CD4-positive, alpha-beta T cell treated with Interleukin-21 for 1 hour (primary cell): ENCODE measurements around the gene HSPB2.

Experiments used
- DNase-seq: peaks from one replicate; pipeline ENCODE4 v3.0.0-alpha.2; 2020

HSPB2 gene

GRCh38 chr11:111941963-111942362 lies 29.4 kb downstream of the HSPB2 start:
- DNase-seq = no peak

GRCh38 chr11:111942829-111943228 lies 30.3 kb downstream of the HSPB2 start:
- no peak for DNase-seq

DNA sequence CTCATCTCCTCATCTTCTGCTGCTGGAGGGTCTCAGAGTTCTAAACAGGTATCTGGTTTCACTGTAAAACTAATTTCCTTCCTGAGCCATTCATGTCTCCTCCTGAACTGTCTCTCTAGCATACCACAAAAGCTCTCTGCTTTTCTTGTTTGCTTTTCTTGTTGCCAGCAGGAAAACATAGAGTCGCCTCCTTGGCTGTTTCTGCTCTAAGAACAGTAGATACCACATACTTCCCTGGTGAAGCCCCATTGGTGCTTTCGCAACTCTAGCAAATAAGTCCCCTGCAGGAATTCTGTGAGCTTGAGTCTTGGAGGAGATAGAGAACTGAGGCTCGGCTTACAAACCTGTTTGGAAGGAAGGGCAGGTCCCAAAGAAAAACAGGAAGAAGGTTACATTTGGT lies 31.6 kb downstream of the HSPB2 start:
- DNase-seq = no peak

DNA sequence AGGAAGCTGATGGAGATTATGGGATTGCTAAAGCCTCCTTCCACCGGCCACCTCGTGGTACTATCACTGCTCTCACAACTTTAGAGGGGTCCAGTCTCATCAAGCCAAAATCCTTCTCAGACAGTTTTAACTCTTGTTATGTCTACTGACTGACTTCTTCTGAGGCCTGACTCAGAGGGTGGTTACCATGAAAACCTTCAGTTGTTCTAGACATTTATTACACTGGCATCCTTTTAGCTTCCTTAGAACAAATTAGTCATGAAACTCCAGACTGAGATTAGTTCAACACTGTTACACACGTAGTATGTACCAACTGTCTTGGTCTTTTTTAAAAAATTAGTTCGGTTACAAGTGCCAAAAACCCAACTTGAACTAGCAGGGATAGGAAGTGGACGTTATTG lies 32.1 kb downstream of the HSPB2 start:
- no peak for DNase-seq

DNA sequence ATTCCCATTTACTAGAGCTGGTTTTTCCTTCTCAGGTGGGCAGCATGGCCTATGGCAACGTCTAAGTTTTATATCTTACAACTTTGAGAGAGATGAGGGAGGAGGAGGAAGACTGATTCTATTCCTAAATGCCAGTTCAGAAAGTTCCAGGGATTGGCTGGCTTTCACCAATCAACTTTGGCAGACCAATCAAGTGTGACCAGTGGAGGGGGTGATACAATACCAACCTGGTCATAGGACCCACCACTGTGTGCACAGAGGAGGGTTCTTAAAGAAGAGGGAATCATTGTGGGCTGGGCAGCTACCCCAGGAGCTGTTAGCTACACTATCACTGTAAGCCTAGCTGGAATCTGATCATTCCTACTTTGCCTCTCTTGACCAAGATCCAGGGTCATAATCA lies 32.7 kb downstream of the HSPB2 start:
- no peak for DNase-seq

- no peak for DNase-seq
Measured at GRCh38 chr11:111946499-111946898, 34.0 kb downstream of the HSPB2 start.

DNA sequence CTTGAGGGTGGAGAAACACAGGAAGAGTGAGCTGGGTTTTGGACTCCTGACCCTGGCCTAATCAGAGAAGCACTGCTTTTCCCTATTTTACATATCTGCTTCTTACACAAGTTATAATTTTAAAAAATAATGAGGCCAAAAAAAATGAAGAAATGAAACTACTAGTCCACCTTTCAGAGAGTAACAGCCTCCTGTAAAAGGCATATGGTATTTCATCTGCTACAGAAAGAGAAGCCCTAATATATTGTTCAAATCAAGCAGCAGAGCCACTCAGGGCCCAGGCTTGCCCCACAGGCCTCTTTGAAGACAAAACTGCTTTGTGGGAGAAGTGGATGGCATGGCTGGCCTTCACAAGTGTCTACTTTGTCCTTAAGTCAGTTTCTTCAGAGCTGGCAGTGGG lies 34.6 kb downstream of the HSPB2 start:
- DNase-seq = no peak

DNA sequence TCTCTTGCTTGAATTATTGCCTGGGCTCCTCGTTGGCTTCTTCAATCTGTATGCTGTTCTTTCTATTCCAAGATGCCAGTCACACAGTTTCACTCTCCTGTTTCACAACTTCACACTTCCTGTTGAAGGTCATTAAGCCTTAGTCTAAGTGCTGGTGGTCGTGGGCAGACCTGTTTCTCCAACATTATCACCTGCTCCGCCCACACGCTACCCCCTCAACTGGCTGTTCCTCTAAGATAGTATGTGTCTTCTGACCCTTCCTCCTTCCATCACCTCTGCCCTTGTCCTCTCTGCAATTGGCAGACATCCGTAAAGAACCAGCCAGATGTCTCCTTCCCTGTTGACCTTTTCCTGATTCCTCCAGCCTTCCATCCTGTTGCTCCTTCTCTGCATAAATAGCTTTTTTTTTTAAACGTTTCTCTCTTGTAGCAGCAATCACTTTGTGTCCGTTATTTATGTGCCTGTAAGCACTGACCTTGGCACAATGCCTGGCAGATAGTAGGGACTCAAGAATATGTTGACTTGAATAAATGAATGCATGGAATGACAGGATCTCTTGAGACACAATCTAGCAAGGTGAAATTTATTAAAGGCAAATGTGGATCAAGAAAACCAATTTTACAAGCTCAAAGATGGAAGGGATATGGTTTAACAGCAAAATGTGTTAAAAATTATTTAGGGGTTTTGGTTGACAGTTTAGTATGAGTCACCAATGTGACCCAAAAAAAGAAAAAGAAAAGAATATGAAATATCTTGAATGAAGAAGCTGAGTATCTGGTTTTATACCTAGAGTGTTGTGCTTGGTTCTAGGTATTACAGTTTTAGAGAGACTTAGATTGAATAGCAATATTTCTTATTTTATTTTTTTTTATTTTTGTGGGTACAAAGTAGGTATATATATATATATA lies 37.2 kb downstream of the HSPB2 start:
- no peak for DNase-seq

DNA sequence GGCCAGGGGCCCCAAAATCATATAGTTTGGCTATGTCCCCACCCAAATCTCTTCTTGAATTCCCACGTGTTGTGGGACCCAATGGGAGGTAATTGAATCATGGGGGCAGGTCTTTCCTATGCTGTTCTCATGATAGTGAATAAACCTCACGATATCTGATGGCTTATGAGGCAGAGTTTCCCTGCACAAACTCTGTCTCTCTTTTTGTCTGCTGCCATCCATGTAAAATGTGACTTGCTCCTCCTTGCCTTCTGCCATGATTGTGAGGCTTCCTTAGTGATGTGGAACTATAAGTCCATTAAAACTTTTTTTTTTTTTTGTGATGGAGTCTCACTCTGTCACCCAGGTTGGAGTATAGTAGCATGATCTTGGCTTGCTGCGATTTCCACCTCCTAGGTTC lies 39.0 kb downstream of the HSPB2 start:
- no peak for DNase-seq

DNA sequence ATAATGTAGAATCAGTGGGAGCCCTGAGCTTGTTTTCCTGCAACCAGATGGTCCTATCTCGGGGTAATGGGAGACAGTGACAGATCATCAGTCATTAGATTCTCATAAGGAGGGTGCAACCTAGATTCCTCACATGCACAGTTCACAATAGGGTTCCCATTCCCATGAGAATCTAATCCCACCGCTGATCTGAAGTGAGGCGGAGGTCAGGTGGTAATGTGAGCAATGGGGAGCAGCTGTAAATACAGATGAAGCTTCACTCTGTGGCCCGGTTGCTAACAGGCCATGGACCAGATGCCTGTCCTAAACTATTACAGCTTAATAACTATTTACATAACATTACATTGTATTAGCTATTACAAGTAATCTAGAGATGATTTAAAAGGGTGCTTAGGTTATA lies 41.6 kb downstream of the HSPB2 start:
- DNase-seq = no peak

DNA sequence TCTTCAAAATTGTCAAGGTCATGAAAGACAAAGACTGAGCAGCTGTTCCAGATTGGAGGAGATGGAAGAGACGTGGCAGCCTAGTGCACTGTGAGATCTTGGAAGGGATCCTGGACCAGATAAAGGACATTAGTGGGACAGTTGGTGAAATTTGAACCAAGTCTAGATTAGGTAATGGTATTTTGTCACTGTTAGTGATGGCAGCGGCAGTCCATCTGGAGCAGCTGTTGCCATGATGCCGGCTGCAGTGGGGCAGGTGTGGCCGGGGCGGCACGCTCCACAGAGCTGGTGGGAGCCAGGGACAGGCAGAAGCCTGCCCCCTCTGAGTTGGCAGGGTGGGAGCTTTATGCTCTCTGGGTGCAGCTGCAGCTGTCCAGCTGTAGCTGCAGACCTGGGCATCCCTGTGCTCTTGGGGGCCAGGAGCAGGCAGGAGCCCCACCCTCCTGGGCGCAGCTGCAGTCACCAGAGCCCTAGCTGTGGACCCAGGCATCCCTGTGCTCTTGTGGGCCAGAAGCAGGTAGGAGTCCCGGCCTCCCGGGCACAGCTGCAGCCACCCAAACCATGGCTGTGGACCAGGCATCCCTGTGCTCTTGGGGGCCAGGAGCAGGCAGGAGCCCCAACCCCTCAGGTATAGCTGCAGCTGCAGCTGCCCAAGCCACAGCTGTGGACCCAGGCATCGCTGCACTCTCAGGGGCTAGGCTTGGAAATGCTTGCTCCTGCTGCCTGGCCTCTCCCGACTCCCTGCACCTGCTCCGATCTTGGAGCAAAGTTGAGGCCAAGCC lies 45.3 kb downstream of the HSPB2 start:
- DNase-seq = no peak

GRCh38 chr11:111960916-111961315 lies 48.4 kb downstream of the HSPB2 start:
- no peak for DNase-seq

DNA sequence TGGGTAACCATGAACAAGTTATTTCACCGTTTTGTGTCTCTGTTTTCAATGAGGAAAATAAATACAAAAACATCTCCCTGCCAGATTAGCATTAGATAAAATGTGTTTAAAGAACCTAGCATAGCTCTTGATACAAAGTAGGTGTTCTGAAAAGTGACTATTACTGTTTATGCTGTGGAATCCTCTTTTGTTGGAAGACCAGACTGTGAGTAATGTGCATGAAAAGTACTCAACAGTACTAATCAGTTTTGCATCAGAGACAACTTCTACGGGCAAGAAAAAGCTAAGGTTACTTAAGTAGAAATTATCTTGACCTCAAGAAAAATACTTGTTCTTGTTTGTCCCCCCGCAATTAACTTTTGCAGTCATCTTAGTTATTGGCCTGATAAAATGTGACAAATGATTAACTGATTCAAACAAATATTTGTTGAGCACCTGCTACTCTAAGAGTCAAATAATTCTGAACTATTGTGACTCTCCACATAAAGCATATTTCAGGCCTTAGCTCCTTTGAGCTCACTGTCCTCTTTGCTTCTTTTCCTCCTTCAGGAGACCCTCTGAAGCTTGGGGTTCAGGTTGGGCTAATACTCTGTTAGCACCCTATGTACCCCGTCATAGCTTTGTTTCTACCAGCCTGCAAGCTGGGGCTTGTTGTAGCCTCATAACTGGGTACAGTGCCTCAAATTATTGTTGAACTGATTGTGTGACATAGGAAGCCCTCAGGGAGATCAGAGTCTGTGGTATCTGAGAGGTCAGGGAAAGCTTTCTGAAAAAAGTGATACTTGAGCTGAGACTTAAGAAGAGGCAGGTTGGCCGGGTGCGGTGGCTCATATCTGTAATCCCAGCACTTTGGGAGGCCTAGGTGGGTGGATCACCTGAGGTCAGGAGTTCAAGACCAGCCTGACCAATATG lies 49.1 kb downstream of the HSPB2 start:
- no peak for DNase-seq
